SK-MEL-5 (cell line): ENCODE data around the gene COL4A3. TPM values are rescaled to one million over a fixed set of nuclear protein-coding genes. Genes with fewer than 3 reads are reported as not detected.

Experiments
- DNase-seq: peaks from one replicate; pipeline ENCODE4 v3.0.0-alpha.2; 2016; ENCODE audit warnings: low read depth, low spot score
- in situ Hi-C: cut with HindIII; loops from 2 replicates; pipeline ENCODE4 v1.10.0; 2016; ENCODE audit warnings: low sequenced_read_pairs, high pct_unique_total_duplicates, low pct_unique_long_range_greater_than_20kb
- polyA plus RNA-seq, 2 experiments: library from polyadenylated mRNA; depleted of rRNA; stranded (reverse); fragments of >200 nt; gene quantifications; 2 replicates each; pipeline ENCODE4 v1.2.3, GENCODE V29; 2015
- total RNA-seq: library from RNA; depleted of rRNA; stranded (reverse); fragments of >200 nt; shearing (Covaris generic); gene quantifications from 2 replicates; pipeline ENCODE4 v1.2.3, GENCODE V29; 2014; rRNA removed

COL4A3 gene
- 0.03 TPM in 1 of 2 replicates, not detected in the other for total RNA-seq
- not detected in 2 replicates for polyA plus RNA-seq (2015; cell fraction: cytosol; rRNA removed)
- 0.11 TPM in 1 of 2 replicates, not detected in the other for polyA plus RNA-seq (2015; cell fraction: nucleus; rRNA removed)

DNA sequence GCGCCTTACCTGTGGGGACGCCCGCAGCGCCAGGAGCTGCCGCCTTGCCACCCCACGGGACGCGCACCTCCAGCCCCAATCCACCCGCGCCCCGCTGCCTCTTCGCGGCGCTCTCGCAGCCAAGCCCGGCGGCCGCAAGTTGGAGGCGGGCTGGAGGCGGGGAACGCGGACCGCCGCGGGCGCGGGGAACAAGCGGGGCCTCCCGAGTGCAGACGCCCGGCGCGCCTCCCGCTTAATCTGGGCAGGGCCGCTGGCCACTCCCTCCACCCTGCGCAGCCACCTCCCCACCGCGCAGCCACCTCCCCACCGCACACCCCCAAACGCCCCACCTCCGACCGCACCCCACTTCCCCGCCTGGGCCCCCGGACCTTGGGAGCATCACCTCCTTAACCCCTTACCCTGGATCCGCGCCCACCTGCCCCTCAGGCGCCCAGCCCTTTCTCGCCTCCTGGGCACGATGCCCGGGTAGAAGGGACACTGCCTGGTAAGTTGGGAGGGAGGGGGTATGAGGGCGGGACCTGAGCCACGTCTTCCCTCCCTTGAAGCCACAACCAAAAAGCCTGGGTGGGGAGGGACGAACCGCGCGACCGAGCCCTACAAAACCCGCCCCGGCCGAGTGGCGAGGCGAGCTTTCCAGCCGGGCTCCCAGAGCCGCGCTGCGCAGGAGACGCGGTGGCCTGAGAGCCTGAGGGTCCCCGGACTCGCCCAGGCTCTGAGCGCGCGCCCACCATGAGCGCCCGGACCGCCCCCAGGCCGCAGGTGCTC is at the start of gene COL4A3, which contains the start of gene COL4A4:
Gene COL4A3, plus strand, starts transcription at position 627 of the 765 bp plus-strand sequence. Its CDS starts 103 bp downstream, at position 730.
Gene COL4A4, minus strand, starts transcription at position 208 of the 765 bp plus-strand sequence. CDS start 16,722 bp downstream, outside the sequence.
- no peak for DNase-seq
- in situ Hi-C loops: no loop called here

- no peak for DNase-seq
- in situ Hi-C loops: no loop called here
Measured at GRCh38 chr2:227115761-227116160, 48.7 kb upstream of the COL4A3 start.

GRCh38 chr2:227117027-227117426 is 47.4 kb upstream of the COL4A3 start:
- in situ Hi-C loops: no loop called here
- no peak for DNase-seq

DNA sequence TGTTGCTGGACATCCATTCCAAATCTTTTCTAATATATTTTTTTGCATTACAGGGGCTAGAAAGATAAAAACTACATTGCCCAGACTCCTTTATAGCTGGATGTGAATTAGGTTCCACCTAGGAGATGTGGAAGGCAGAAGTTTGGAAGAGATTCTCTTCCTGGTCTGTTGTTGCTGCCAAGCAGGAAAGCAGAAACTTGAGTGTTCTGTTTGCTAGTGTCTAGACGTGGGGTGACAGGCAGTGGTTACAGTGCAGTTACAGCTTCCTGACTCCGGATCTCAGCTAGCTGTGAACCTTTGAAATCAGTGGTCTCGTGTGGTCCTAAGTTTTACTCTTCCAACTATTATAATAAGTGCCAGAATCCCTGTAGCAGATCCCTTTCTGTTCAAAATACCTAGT is 46.6 kb upstream of the COL4A3 start:
- in situ Hi-C loops: no loop called here
- DNase-seq: no peak

DNA sequence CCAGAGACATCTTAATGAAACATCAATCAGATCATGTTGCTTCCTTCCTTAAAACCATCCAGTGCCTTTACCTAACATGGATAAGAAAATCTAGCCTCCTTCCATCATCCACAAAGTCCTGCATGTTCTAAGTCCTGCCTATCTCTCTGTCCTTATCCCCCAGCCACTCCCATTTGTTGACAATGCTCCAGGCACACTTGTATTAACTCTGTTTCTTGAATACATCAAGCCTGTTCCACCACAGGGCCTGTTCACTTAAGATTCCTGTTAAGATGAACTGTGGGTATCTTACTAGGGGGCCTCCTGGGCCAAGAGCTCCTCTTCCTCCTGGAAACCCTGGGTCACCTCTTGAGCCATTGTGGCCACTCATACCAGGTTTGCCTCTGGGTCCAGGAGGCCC is 46.1 kb upstream of the COL4A3 start:
- in situ Hi-C loops: no loop called here

GRCh38 chr2:227123697-227124096 is 40.7 kb upstream of the COL4A3 start:
- DNase-seq: no peak
- in situ Hi-C loops: no loop called here

More for the DNA sequence above, 46.1 kb upstream of the COL4A3 start:
- DNase-seq: no peak

DNA sequence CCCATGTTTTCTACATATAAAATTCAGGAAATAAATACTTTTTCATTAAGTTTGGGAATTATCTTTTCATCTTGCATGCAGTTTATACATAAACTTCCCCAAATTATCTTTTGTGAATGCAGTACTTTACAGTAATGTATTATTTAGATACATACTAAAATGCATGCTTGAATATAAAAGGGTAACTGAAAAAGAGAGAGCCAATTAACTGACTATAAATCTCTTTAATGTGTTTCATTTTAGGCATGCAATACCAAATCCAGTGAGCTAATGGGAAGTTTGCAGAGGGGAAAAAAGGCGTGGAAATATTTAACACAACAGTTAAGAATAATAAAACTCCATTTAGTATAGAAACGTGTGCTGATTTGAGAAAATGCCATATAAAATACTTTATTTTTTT is 39.6 kb upstream of the COL4A3 start:
- no peak for DNase-seq
- in situ Hi-C loops: no loop called here

GRCh38 chr2:227125506-227125905 is 38.9 kb upstream of the COL4A3 start:
- in situ Hi-C loops: no loop called here
- DNase-seq: peak; percentile 67

- no peak for DNase-seq
- in situ Hi-C loops: no loop called here
Measured at GRCh38 chr2:227127201-227127600, 37.2 kb upstream of the COL4A3 start.

DNA sequence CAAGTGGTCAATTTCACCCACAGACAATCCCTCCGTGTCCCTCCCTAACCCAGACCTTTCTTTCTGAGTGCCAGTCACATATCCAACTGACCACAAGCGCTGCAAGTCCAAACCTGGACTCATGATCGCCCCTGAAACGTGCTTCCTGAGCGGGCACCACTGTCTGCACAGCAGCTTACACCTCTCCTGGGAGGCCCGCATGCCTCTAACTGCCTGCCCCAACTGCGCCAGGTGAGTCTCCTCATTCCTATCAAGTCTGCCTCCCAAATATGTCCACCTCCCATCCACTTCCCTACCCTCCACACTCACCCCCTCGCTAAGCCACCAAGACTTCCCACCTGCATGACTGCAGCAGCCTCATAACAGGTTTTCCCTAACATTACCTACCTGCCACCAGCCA is 33.8 kb upstream of the COL4A3 start:
- DNase-seq: no peak
- in situ Hi-C loops: no loop called here

DNA sequence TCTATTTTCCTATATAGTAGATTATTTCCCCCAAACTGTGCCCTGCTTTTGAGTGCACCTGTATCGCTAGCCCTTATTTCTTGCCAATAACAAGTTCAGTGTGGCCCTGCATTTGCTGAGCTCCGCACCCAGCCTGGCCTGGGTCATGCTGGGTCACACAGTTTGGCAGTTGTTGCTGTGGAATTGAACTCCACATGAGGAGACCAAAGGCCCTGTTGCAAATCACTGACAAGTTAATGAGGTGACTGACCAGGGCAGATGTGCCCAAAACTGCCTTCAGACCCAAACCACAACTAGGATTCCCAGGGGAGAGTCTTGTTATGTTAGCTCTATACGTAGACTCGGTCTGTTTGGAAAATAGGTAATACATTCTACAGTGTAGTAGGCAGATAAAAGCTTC is 31.4 kb upstream of the COL4A3 start:
- in situ Hi-C loops: no loop called here
- DNase-seq: no peak

GRCh38 chr2:227134591-227134990 is 29.8 kb upstream of the COL4A3 start:
- in situ Hi-C loops: no loop called here
- no peak for DNase-seq

DNA sequence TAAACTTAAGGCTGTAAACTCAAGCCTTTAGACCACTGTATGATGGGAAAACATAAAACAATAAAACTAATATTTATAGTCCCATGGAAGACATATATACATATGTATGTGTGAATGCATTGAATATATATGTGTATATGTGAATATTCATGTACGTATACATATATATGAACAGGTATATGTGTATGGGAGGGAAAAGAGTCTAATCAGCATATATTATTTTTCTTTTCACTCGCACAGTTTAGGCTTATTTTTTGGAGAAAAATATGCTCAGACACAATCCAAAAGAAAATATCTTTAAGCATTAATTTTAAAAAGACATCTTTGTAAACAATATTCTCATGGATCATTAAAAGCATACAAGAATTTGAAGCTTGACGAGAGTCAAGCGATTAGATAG is 23.1 kb upstream of the COL4A3 start:
- in situ Hi-C loops: no loop called here

GRCh38 chr2:227143895-227144294 is 20.5 kb upstream of the COL4A3 start:
- in situ Hi-C loops: no loop called here
- no peak for DNase-seq

More for the DNA sequence above, 23.1 kb upstream of the COL4A3 start:
- no peak for DNase-seq

- in situ Hi-C loops: no loop called here
- no peak for DNase-seq
Measured at GRCh38 chr2:227146456-227146855, 18.0 kb upstream of the COL4A3 start.

- no peak for DNase-seq
- in situ Hi-C loops: no loop called here
Measured at GRCh38 chr2:227147023-227147422, 17.4 kb upstream of the COL4A3 start.

DNA sequence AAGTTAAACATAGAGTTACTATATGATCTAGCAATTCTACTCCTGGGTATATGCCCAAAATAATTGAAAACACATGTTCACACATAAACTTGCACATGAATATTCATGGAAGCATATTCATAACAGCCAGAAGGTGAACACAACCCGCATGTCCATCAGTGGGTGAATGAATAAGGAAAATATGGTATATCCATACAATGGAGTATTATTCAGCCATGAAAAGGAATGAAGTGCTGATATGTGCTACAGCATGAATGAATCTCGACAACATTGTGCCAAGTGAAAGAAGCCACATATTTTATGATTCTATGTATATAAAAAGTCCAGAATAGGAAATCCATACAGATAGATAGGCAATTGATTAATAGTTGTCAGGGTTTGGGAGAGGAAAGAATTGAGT is 16.3 kb upstream of the COL4A3 start:
- DNase-seq: no peak
- in situ Hi-C loops: no loop called here

GRCh38 chr2:227150222-227150936 is 14.0 kb upstream of the COL4A3 start:
- in situ Hi-C loops: no loop called here
- DNase-seq: no peak
